ENCODE results near the gene PUM2. TPM values are rescaled to one million over a fixed set of nuclear protein-coding genes. Genes with fewer than 3 reads are reported as not detected.

Gene PUM2
- polyA plus RNA-seq, 1 of the 3 experiments (the other 2 are of a cell fraction) = 19.7 TPM

- Histone ChIP-seq H3K27ac (ENCODE audit: low read depth in 2 of 2, low read length in 1 of 2) (no peak overlapping the region), H3K9me2 (no peaks in the 10 kb centered on the region), H3F3A (replicated peaks; ENCODE audit: insufficient read depth) (peaks cover 20% of the 10 kb centered on the region), H3K4me3 (ENCODE audit: low read depth in 2 of 2, low read length in 1 of 2) (no peak overlapping the region), H3K36me3 (replicated peaks in 1 of 2; ENCODE audit: control insufficient read depth in 1 of 2, insufficient read depth in 2 of 2, low read length in 1 of 2) (no peaks in the 10 kb centered on the region), H3K9me3 (no peaks in the 10 kb centered on the region), H2AFZ (ENCODE audit: low read depth) (no peak overlapping the region), H3K4me1 (ENCODE audit: control insufficient read depth in 1 of 2, insufficient read depth in 2 of 2, low read depth in 1 of 2, low read length in 1 of 2) (peaks cover 0 to 27% of the 10 kb centered on the region in 2 experiments; a peak in 2 of 4 replicates), H3K79me2 (ENCODE audit: insufficient read depth) (no peaks in the 10 kb centered on the region), H4K20me1 (ENCODE audit: insufficient read depth) (no peaks in the 10 kb centered on the region), H3K27me3 (ENCODE audit: insufficient read depth) (no peaks in the 10 kb centered on the region), H3K4me2 (no peak overlapping the region), H3K9ac (no peak overlapping the region)
- CTCF ChIA-PET = interaction anchor here (0.6 to 7.3 kb wide), 2 partner anchors 22 to 199 kb away, joined by 3 to 67 read pairs; no protein-coding TSS in a partner anchor
- WGBS (ENCODE audit: low lambda C conversion rate) = 89% methylated on average over 3 of the region's 3 CpGs
- TF ChIP-seq NFIC (IDR thresholded peaks at IDR 0.05; ENCODE audit: borderline replicate concordance) = peak; percentile 66
- no peak for TF ChIP-seq PBX3 (IDR thresholded peaks at IDR 0.05)
- TF ChIP-seq TCF12 (IDR thresholded peaks at IDR 0.05) = peak; percentile 17; the same call in 1 of the 2 replicates
- POLR2A ChIA-PET = no interaction called here
- no peak for DNase-seq
Measured at GRCh38 chr2:20356042-20356441, 5.4 kb upstream of the PUM2 start.

GRCh38 chr2:20355131-20355530 lies 4.5 kb upstream of the PUM2 start:
- Histone ChIP-seq H3K4me3 (ENCODE audit: low read depth in 2 of 2, low read length in 1 of 2) (no peak overlapping the region), H3K27ac (ENCODE audit: low read depth in 2 of 2, low read length in 1 of 2) (no peak overlapping the region), H3K4me1 (ENCODE audit: control insufficient read depth in 1 of 2, insufficient read depth in 2 of 2, low read depth in 1 of 2, low read length in 1 of 2) (peaks cover 0 to 28% of the 10 kb centered on the region in 2 experiments; a peak in 2 of 4 replicates), H2AFZ (ENCODE audit: low read depth) (no peak overlapping the region), H3F3A (replicated peaks; ENCODE audit: insufficient read depth) (peaks cover 21% of the 10 kb centered on the region), H3K79me2 (ENCODE audit: insufficient read depth) (peaks cover 3% of the 10 kb centered on the region; the same call in 1 of the 2 replicates), H3K4me2 (no peak overlapping the region), H3K9me2 (no peaks in the 10 kb centered on the region), H4K20me1 (ENCODE audit: insufficient read depth) (no peaks in the 10 kb centered on the region), H3K36me3 (replicated peaks in 1 of 2; ENCODE audit: control insufficient read depth in 1 of 2, insufficient read depth in 2 of 2, low read length in 1 of 2) (no peaks in the 10 kb centered on the region), H3K9me3 (no peaks in the 10 kb centered on the region), H3K27me3 (ENCODE audit: insufficient read depth) (no peaks in the 10 kb centered on the region), H3K9ac (no peak overlapping the region)
- CTCF ChIA-PET = interaction anchor here (3.2 to 7.3 kb wide), 2 partner anchors 23 to 29 kb away, joined by 15 to 67 read pairs; no protein-coding TSS in a partner anchor
- TF ChIP-seq EZH2phosphoT487 (IDR thresholded peaks at IDR 0.05; ENCODE audit: borderline replicate concordance, low read depth) (no peak), FOSL2 (IDR thresholded peaks at IDR 0.05; ENCODE audit: borderline replicate concordance, low read depth) (no peak), RFX5 (IDR thresholded peaks at IDR 0.05; ENCODE audit: low read length) (no peak), USF2 (IDR thresholded peaks at IDR 0.05; ENCODE audit: borderline replicate concordance, low read depth, low read length) (no peak), TCF12 (IDR thresholded peaks at IDR 0.05) (no peak), MXI1 (IDR thresholded peaks at IDR 0.05; ENCODE audit: low read depth, low read length) (no peak), MAX (IDR thresholded peaks at IDR 0.05; ENCODE audit: low read depth) (no peak), CTCF (IDR thresholded peaks at IDR 0.05) (no peak), JUND (IDR thresholded peaks at IDR 0.05) (no peak), GABPA (IDR thresholded peaks at IDR 0.05; ENCODE audit: low read depth) (no peak), SIN3A (IDR thresholded peaks at IDR 0.05; ENCODE audit: borderline replicate concordance, low read depth, low read length) (no peak), RCOR1 (IDR thresholded peaks at IDR 0.05; ENCODE audit: low read length) (no peak), TAF1 (IDR thresholded peaks at IDR 0.05; ENCODE audit: borderline replicate concordance, low read depth, low read length) (no peak), USF1 (IDR thresholded peaks at IDR 0.05; ENCODE audit: borderline replicate concordance, low read depth) (no peak), POLR2AphosphoS5 (IDR thresholded peaks at IDR 0.05; ENCODE audit: low read depth, low read length) (no peak), FOXM1 (IDR thresholded peaks at IDR 0.05; ENCODE audit: low read depth) (no peak), GATA2 (CRISPR knock-in tag; IDR thresholded peaks at IDR 0.05) (no peak), MEF2A (IDR thresholded peaks at IDR 0.05; ENCODE audit: borderline replicate concordance, low read depth) (no peak), TEAD4 (IDR thresholded peaks at IDR 0.05; ENCODE audit: borderline replicate concordance, insufficient read depth) (no peak)
- POLR2A ChIA-PET = no interaction called here
- no peak for DNase-seq
- 67% methylated on average over 2 of the region's 2 CpGs for WGBS (ENCODE audit: low lambda C conversion rate)

All from SK-N-SH (cell line).